GM12892 (cell line): ENCODE data around the gene TLR6.

Experiments
- POLR2AphosphoS5 ChIP-seq: IDR thresholded peaks from 2 replicates; pipeline ENCODE4 v1.6.1; 2011; ENCODE audit warnings: low read depth, low read length, control low read depth
- TAF1 ChIP-seq: IDR thresholded peaks from 2 replicates; pipeline ENCODE4 v1.6.1; 2011; ENCODE audit warnings: low read depth, mild to moderate bottlenecking, control low read depth, low read length, borderline replicate concordance

- TF ChIP-seq POLR2AphosphoS5 (no peak), TAF1 (no peak)
These were observed 15.0 kb upstream of the TLR6 start for GRCh38 chr4:38871593-38871992.
